ENCODE results near the gene SERPINB4.

DNA sequence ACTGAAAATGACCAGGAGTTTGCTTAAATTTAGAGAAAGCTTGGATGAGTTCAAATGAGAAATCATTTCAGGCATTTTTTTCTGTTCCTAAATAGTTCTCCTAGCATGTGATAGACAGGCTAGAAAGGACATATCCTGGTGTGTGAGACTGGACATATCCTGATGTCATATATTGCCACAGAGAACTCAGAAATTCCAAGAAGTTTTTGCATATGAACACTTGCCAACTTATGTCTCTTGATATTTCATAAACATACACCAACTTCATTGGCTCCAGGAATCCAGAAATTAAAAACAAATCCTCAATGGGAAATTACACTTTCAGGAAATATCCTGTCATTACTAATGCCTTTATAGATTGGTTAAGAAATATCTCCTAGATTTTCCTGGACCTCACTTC is 2.9 kb upstream of the SERPINB4 start:
- TF ChIP-seq, protein P1, sequence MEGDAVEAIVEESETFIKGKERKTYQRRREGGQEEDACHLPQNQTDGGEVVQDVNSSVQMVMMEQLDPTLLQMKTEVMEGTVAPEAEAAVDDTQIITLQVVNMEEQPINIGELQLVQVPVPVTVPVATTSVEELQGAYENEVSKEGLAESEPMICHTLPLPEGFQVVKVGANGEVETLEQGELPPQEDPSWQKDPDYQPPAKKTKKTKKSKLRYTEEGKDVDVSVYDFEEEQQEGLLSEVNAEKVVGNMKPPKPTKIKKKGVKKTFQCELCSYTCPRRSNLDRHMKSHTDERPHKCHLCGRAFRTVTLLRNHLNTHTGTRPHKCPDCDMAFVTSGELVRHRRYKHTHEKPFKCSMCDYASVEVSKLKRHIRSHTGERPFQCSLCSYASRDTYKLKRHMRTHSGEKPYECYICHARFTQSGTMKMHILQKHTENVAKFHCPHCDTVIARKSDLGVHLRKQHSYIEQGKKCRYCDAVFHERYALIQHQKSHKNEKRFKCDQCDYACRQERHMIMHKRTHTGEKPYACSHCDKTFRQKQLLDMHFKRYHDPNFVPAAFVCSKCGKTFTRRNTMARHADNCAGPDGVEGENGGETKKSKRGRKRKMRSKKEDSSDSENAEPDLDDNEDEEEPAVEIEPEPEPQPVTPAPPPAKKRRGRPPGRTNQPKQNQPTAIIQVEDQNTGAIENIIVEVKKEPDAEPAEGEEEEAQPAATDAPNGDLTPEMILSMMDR (conservative IDR thresholded peaks at IDR 0.05): no peak
- TF ChIP-seq ZFX (IDR thresholded peaks at IDR 0.05): no peak

Data from C4-2B (cell line).